Measurements from ENCODE around the gene FAM3C. TPM values are rescaled to one million over a fixed set of nuclear protein-coding genes. Genes with fewer than 3 reads are reported as not detected.
"Not testable (repeated sequence)": the region's sequence is repeated elsewhere in the genome, so short reads cannot be mapped to it uniquely, and the experiment has no call there.

Gene FAM3C
- total RNA-seq, 4 donors from 2014 or later, result 38.9 to 52.0 (median 43.8) TPM

DNA sequence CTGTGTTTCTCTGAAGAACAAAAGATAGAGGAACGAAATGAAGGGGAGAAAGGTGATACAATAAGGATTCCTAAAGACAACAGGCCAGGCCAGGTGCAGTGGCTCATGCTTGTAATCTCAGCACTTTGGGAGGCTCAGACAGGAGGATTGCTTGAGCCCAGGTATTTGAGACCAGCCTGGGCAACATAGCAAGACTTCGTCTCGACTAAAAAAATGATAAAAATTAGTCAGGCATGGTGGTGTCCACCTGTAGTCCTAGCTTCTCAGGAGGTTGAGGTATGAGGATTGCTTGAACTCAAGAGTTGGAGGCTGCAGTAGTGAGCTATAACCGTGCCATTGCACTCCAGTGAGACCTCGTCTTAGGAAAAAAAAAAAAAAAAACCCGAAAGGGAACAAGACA is 41.4 kb upstream of the FAM3C start:
- Histone ChIP-seq H3K4me3 (no peak overlapping the region), H3K36me3 (no peaks in the 10 kb centered on the region), H3K4me1 (peaks cover 0 to 11% (median 7%) of the 10 kb centered on the region in 4 donors), H3K27ac (no peak overlapping the region), H3K27me3 (no peaks in the 10 kb centered on the region), H3K9me3 (no peaks in the 10 kb centered on the region)
- TF ChIP-seq, protein P1, sequence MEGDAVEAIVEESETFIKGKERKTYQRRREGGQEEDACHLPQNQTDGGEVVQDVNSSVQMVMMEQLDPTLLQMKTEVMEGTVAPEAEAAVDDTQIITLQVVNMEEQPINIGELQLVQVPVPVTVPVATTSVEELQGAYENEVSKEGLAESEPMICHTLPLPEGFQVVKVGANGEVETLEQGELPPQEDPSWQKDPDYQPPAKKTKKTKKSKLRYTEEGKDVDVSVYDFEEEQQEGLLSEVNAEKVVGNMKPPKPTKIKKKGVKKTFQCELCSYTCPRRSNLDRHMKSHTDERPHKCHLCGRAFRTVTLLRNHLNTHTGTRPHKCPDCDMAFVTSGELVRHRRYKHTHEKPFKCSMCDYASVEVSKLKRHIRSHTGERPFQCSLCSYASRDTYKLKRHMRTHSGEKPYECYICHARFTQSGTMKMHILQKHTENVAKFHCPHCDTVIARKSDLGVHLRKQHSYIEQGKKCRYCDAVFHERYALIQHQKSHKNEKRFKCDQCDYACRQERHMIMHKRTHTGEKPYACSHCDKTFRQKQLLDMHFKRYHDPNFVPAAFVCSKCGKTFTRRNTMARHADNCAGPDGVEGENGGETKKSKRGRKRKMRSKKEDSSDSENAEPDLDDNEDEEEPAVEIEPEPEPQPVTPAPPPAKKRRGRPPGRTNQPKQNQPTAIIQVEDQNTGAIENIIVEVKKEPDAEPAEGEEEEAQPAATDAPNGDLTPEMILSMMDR (IDR thresholded peaks at IDR 0.05), result no peak
- no peak for TF ChIP-seq POLR2A (IDR thresholded peaks at IDR 0.05)
- 89 to 92% methylated on average over 6 of the region's 6 CpGs for WGBS, 2 donors
- no peak for DNase-seq (ENCODE audit: low spot score in 2 of 2)

DNA sequence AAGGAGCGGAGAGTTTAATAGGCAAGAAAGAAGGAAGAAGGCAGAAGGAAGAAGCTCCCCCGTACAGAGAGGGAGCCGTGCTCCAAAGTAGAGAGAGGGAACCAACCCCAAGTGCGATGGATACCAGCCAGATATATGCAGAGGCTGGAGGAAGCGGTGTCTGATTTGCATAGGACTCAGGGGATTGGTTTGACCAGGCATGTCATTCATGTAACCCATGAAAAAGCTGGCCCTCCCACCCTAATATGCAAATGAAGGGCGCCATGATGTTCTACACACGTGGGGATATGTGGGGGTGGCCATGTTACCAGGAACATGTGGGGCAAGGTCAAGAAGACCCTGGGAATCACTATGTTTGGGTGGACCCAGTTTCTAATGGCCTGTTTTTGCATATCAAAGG is 40.6 kb upstream of the FAM3C start:
- no peak overlapping the region for H3K4me3 ChIP-seq
- no peaks in the 10 kb centered on the region for H3K9me3 ChIP-seq
- no peak for TF ChIP-seq POLR2A (IDR thresholded peaks at IDR 0.05)
- TF ChIP-seq, protein P1 (IDR thresholded peaks at IDR 0.05), result no peak
- TF ChIP-seq EP300 (IDR thresholded peaks at IDR 0.05), result no peak
- no peak overlapping the region for H3K27ac ChIP-seq
- no peaks in the 10 kb centered on the region for H3K27me3 ChIP-seq
- peaks cover 0 to 11% (median 7%) of the 10 kb centered on the region in 4 donors for H3K4me1 ChIP-seq
- 84 to 92% methylated on average over 7 of the region's 7 CpGs for WGBS, 2 donors
- no peaks in the 10 kb centered on the region for H3K36me3 ChIP-seq
- DNase-seq (ENCODE audit: low spot score in 2 of 2), result no peak

GRCh38 chr7:121436136-121436535 is 40.0 kb upstream of the FAM3C start:
- no peaks in the 10 kb centered on the region for H3K9me3 ChIP-seq
- TF ChIP-seq POLR2A (IDR thresholded peaks at IDR 0.05) (no peak), EP300 (IDR thresholded peaks at IDR 0.05) (no peak)
- TF ChIP-seq, protein P1 (IDR thresholded peaks at IDR 0.05), result no peak
- H3K36me3 ChIP-seq, result no peaks in the 10 kb centered on the region
- H3K4me1 ChIP-seq, result peaks cover 0 to 11% (median 7%) of the 10 kb centered on the region in 4 donors
- H3K27me3 ChIP-seq, result no peaks in the 10 kb centered on the region
- H3K4me3 ChIP-seq, result no peak overlapping the region
- DNase-seq (ENCODE audit: low spot score in 2 of 2), result no peak
- 84 to 85% methylated on average over 1 of the region's 1 CpG for WGBS, 2 donors
- H3K27ac ChIP-seq, result no peak overlapping the region

DNA sequence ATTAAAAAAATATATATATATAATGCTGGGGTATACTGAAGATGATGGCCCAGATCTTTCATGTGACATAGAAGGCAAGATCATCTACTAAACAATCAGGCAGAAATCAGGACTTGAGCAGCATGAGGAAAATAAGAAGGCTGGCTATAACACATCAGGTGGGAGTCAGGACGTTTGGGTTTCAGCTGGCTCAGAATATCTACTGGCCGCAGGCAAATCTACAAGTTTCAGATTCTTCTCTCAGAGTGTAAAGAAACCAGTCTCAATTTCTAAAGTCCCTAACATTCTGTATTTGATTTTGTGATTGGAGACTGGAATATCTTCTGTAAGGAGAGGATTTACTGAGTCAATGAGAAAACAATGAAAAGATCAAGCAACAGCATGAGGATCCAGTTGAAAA is 37.7 kb upstream of the FAM3C start:
- Histone ChIP-seq H3K36me3 (no peaks in the 10 kb centered on the region), H3K27me3 (no peaks in the 10 kb centered on the region), H3K9me3 (no peaks in the 10 kb centered on the region), H3K4me3 (no peak overlapping the region), H3K4me1 (peaks cover 0 to 11% (median 7%) of the 10 kb centered on the region in 4 donors), H3K27ac (no peak overlapping the region)
- WGBS, 2 donors, result 74 to 86% methylated on average over 2 of the region's 2 CpGs
- no peak for DNase-seq (ENCODE audit: low spot score in 2 of 2)
- no peak for TF ChIP-seq EP300 (IDR thresholded peaks at IDR 0.05)
- no peak for TF ChIP-seq POLR2A (IDR thresholded peaks at IDR 0.05)
- TF ChIP-seq, protein P1 (IDR thresholded peaks at IDR 0.05), result no peak

DNA sequence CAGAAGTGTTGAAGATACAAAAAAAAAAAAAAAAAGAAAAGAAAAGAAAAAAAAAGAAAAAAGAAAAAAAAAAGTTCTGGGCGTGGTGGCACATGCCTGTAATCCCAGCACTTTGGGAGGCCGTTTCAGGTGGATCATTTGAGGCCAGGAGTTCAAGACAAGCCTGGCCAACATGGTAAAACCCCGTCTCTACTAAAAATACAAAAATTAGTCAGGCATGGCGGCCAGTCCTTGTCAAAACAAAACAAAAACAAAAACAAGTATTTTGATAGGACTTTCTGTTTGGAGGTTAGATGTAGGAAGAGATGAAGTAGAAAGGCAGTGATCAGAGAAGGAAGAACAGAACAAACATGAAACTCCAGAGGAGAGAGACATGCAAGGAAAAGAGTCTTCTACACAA is 36.4 kb upstream of the FAM3C start:
- not testable (repeated sequence) for H3K4me1 ChIP-seq; H3K4me3 ChIP-seq; H3K9me3 ChIP-seq; H3K27me3 ChIP-seq; DNase-seq (ENCODE audit: low spot score in 2 of 2); H3K27ac ChIP-seq; H3K36me3 ChIP-seq
- 91 to 95% methylated on average over 4 of the region's 4 CpGs for WGBS, 2 donors

DNA sequence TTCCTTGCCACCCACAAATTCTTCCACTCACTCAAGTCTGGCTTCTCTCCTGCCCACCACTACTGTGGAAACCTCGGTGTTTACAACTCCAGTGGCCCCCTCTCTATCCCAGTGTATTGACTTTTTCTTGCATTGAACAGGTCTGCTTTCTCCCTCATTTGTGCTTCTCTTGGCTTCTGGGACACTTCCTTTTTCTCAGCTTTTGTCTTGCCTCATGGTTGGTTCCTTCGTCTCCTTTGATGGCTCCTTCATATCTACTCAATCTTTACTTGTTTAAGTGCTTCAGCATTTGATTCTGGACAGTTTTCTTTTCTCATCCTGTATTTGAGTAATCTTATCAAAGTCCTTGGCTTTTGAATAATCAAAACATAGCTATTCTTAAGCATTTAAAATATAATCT is 35.9 kb upstream of the FAM3C start:
- Histone ChIP-seq H3K27ac (no peak overlapping the region), H3K4me3 (no peak overlapping the region), H3K27me3 (no peaks in the 10 kb centered on the region), H3K36me3 (no peaks in the 10 kb centered on the region), H3K9me3 (no peaks in the 10 kb centered on the region), H3K4me1 (no peaks in the 10 kb centered on the region)
- 94 to 100% methylated on average over 2 of the region's 2 CpGs for WGBS, 2 donors
- TF ChIP-seq, protein P1 (IDR thresholded peaks at IDR 0.05), result no peak
- TF ChIP-seq POLR2A (IDR thresholded peaks at IDR 0.05), result no peak
- no peak for TF ChIP-seq EP300 (IDR thresholded peaks at IDR 0.05)
- no peak for DNase-seq (ENCODE audit: low spot score in 2 of 2)
